DOHH2 (cell line): ENCODE results near the gene CIDEA.

Experiments used
- H3F3A ChIP-seq: fragments of 200-600 bp; sonication (generic), shearing (Covaris generic); 2 replicates; pipeline ENCODE4 v1.6.0; 2016; ENCODE audit warnings: antibody characterized with exemption, mild to moderate bottlenecking; ENCODE audit not compliant: control insufficient read depth, insufficient read depth
- H3K27ac ChIP-seq: fragments of 200-600 bp; sonication (generic); 2 replicates; pipeline ENCODE4 v1.5.1; 2014; ENCODE audit warnings: low read depth, mild to moderate bottlenecking, low read length, moderate library complexity
- H3K27me3 ChIP-seq: fragments of 200-600 bp; sonication (generic); 2 replicates; pipeline ENCODE4 v1.6.1; 2014; ENCODE audit warnings: mild to moderate bottlenecking, low read length, mixed read lengths; ENCODE audit not compliant: control insufficient read depth
- H3K36me3 ChIP-seq: fragments of 200-600 bp; sonication (generic); 2 replicates; pipeline ENCODE4 v1.6.1; 2014; ENCODE audit warnings: mild to moderate bottlenecking, low read length, moderate library complexity, mixed read lengths; ENCODE audit not compliant: control insufficient read depth
- H3K4me1 ChIP-seq: fragments of 200-600 bp; sonication (generic); 2 replicates; pipeline ENCODE4 v1.6.1; 2014; ENCODE audit warnings: mild to moderate bottlenecking, low read length, mixed read lengths; ENCODE audit not compliant: control insufficient read depth
- H3K4me2 ChIP-seq: fragments of 200-600 bp; sonication (generic); 2 replicates; pipeline ENCODE4 v1.6.0; 2014; ENCODE audit warnings: mild to moderate bottlenecking, low read length, moderate library complexity
- H3K4me3 ChIP-seq: fragments of 200-600 bp; sonication (generic); 2 replicates; pipeline ENCODE4 v1.5.1; 2014; ENCODE audit warnings: mild to moderate bottlenecking, low read length, mixed read lengths
- H3K79me2 ChIP-seq: fragments of 200-600 bp; sonication (generic); 2 replicates; pipeline ENCODE4 v1.6.1; 2014; ENCODE audit warnings: mild to moderate bottlenecking, low read length, mixed read lengths; ENCODE audit not compliant: control insufficient read depth
- H3K9me2 ChIP-seq: fragments of 200-600 bp; sonication (generic); replicated peaks from 2 replicates; pipeline ENCODE4 v1.6.1; 2014; ENCODE audit warnings: mild to moderate bottlenecking, low read length, mixed read lengths; ENCODE audit not compliant: control insufficient read depth
- H3K9me3 ChIP-seq: fragments of 200-600 bp; sonication (generic); 2 replicates; pipeline ENCODE4 v1.6.1; 2014; ENCODE audit warnings: antibody characterized with exemption, low read length, mixed read lengths; ENCODE audit not compliant: control insufficient read depth, insufficient read depth
- H4K20me1 ChIP-seq: fragments of 200-600 bp; sonication (generic); 2 replicates; pipeline ENCODE4 v1.6.0; 2014; ENCODE audit warnings: low read depth, mild to moderate bottlenecking, antibody characterized with exemption, low read length, moderate library complexity; ENCODE audit not compliant: control insufficient read depth, insufficient read depth
- CTCF ChIP-seq: fragments of 200-600 bp; sonication (generic); IDR thresholded peaks from one replicate; pipeline ENCODE4 v1.5.1; 2014; ENCODE audit warnings: antibody characterized with exemption, mild to moderate bottlenecking, low read depth, low read length; ENCODE audit not compliant: poor library complexity, severe bottlenecking
- EZH2phosphoT487 ChIP-seq: fragments of 200-600 bp; sonication (generic); IDR thresholded peaks from 2 replicates; pipeline ENCODE4 v1.6.1; 2017; ENCODE audit warnings: borderline replicate concordance, mild to moderate bottlenecking, antibody characterized with exemption, low read length, moderate library complexity, mixed read lengths

The CIDEA gene

GRCh38 chr18:12248926-12249720, 5.0 kb upstream of the CIDEA start:
- H3K79me2 ChIP-seq = no peaks in the 10 kb centered on the region
- H4K20me1 ChIP-seq = no peaks in the 10 kb centered on the region
- no peaks in the 10 kb centered on the region for H3K4me1 ChIP-seq
- no peaks in the 10 kb centered on the region for H3K36me3 ChIP-seq
- no peaks in the 10 kb centered on the region for H3F3A ChIP-seq
- no peak overlapping the region for H3K27ac ChIP-seq
- no peak overlapping the region for H3K4me2 ChIP-seq
- H3K9me2 ChIP-seq = no peaks in the 10 kb centered on the region
- H3K4me3 ChIP-seq = no peak overlapping the region
- H3K9me3 ChIP-seq = no peaks in the 10 kb centered on the region
- H3K27me3 ChIP-seq = peaks cover 9% of the 10 kb centered on the region; the same call in 1 of the 2 replicates
- TF ChIP-seq CTCF (no peak), EZH2phosphoT487 (no peak)

- H3K27me3 ChIP-seq = peaks cover 9% of the 10 kb centered on the region; the same call in 1 of the 2 replicates
- H3K4me2 ChIP-seq = no peak overlapping the region
- no peaks in the 10 kb centered on the region for H3K79me2 ChIP-seq
- H3K4me1 ChIP-seq = no peaks in the 10 kb centered on the region
- H3K9me2 ChIP-seq = no peaks in the 10 kb centered on the region
- no peak overlapping the region for H3K4me3 ChIP-seq
- H4K20me1 ChIP-seq = no peaks in the 10 kb centered on the region
- no peak for TF ChIP-seq EZH2phosphoT487
- H3K27ac ChIP-seq = no peak overlapping the region
- H3K9me3 ChIP-seq = no peaks in the 10 kb centered on the region
- H3F3A ChIP-seq = no peaks in the 10 kb centered on the region
- H3K36me3 ChIP-seq = no peaks in the 10 kb centered on the region
Observed at GRCh38 chr18:12251311-12251710, 2.9 kb upstream of the CIDEA start.

- peaks cover 9% of the 10 kb centered on the region; the same call in 1 of the 2 replicates for H3K27me3 ChIP-seq
- TF ChIP-seq CTCF (no peak), EZH2phosphoT487 (no peak)
Observed at GRCh38 chr18:12252061-12252460, 2.1 kb upstream of the CIDEA start.

GRCh38 chr18:12253027-12253426, 1.1 kb upstream of the CIDEA start:
- no peak for TF ChIP-seq CTCF
- H3K4me1 ChIP-seq = no peaks in the 10 kb centered on the region
- no peaks in the 10 kb centered on the region for H3K79me2 ChIP-seq
- H3K4me3 ChIP-seq = no peak overlapping the region
- H3K9me3 ChIP-seq = no peaks in the 10 kb centered on the region
- H3K27ac ChIP-seq = no peak overlapping the region
- no peak overlapping the region for H3K4me2 ChIP-seq
- no peaks in the 10 kb centered on the region for H4K20me1 ChIP-seq
- no peaks in the 10 kb centered on the region for H3F3A ChIP-seq
- no peaks in the 10 kb centered on the region for H3K36me3 ChIP-seq
- no peaks in the 10 kb centered on the region for H3K9me2 ChIP-seq
- peaks cover 9% of the 10 kb centered on the region; the same call in 1 of the 2 replicates for H3K27me3 ChIP-seq

More at GRCh38 chr18:12252061-12252460, 2.1 kb upstream of the CIDEA start:
- Histone ChIP-seq H3K36me3 (no peaks in the 10 kb centered on the region), H3K27ac (no peak overlapping the region), H3K4me3 (no peak overlapping the region), H3K79me2 (no peaks in the 10 kb centered on the region), H3K9me3 (no peaks in the 10 kb centered on the region), H3F3A (no peaks in the 10 kb centered on the region), H3K4me1 (no peaks in the 10 kb centered on the region), H4K20me1 (no peaks in the 10 kb centered on the region), H3K9me2 (no peaks in the 10 kb centered on the region), H3K4me2 (no peak overlapping the region)
